MM.1S (cell line): ENCODE results near the gene SYNJ1.

Experiments
- DNase-seq: peaks from one replicate; pipeline ENCODE4 v3.0.0-alpha.2; 2015
- H2AFZ ChIP-seq: fragments of 300-600 bp; sonication (generic); 2 replicates; pipeline ENCODE4 v1.6.0; 2016; ENCODE audit warnings: antibody characterized with exemption, low read length
- H3F3A ChIP-seq: fragments of 300-600 bp; sonication (generic); 2 replicates; pipeline ENCODE4 v1.6.1; 2016; ENCODE audit warnings: mild to moderate bottlenecking, antibody characterized with exemption, low read length, moderate library complexity, mixed read lengths; ENCODE audit not compliant: insufficient read depth
- H3K27ac ChIP-seq: fragments of 300-600 bp; sonication (generic); 2 replicates; pipeline ENCODE4 v1.5.1; 2016; ENCODE audit warnings: mild to moderate bottlenecking, low read length
- H3K27me3 ChIP-seq: fragments of 300-600 bp; sonication (generic); replicated peaks from 2 replicates; pipeline ENCODE4 v1.6.0; 2016; ENCODE audit warnings: low read length; ENCODE audit not compliant: insufficient read depth
- H3K36me3 ChIP-seq: fragments of 300-600 bp; sonication (generic); replicated peaks from 2 replicates; pipeline ENCODE4 v1.6.1; 2016; ENCODE audit warnings: mild to moderate bottlenecking, low read length, mixed read lengths; ENCODE audit not compliant: insufficient read depth
- H3K4me1 ChIP-seq: fragments of 300-600 bp; sonication (generic); 2 replicates; pipeline ENCODE4 v1.6.1; 2016; ENCODE audit warnings: low read length, mixed read lengths
- H3K4me2 ChIP-seq: fragments of 300-600 bp; sonication (generic); 2 replicates; pipeline ENCODE4 v1.6.0; 2016; ENCODE audit warnings: low read depth, low read length
- H3K4me3 ChIP-seq: fragments of 300-600 bp; sonication (generic); 2 replicates; pipeline ENCODE4 v1.5.1; 2016; ENCODE audit warnings: low read length, mixed read lengths
- H3K79me2 ChIP-seq: fragments of 300-600 bp; sonication (generic); 2 replicates; pipeline ENCODE4 v1.6.1; 2016; ENCODE audit warnings: mixed run types, low read length, mixed read lengths
- H3K9ac ChIP-seq: fragments of 300-600 bp; sonication (generic); 2 replicates; pipeline ENCODE4 v1.6.1; 2016; ENCODE audit warnings: low read length, mixed read lengths
- H3K9me2 ChIP-seq: fragments of 300-600 bp; sonication (generic); replicated peaks from 2 replicates; pipeline ENCODE4 v1.6.1; 2016; ENCODE audit warnings: mild to moderate bottlenecking, low read length, mixed read lengths; ENCODE audit not compliant: insufficient read depth
- H3K9me3 ChIP-seq: fragments of 300-600 bp; sonication (generic); replicated peaks from 2 replicates; pipeline ENCODE4 v1.6.1; 2016; ENCODE audit warnings: mild to moderate bottlenecking, low read length, mixed read lengths; ENCODE audit not compliant: insufficient read depth
- H4K20me1 ChIP-seq: fragments of 300-600 bp; sonication (generic); 2 replicates; pipeline ENCODE4 v1.6.1; 2016; ENCODE audit warnings: mild to moderate bottlenecking, low read length, moderate library complexity, mixed read lengths; ENCODE audit not compliant: insufficient read depth
- CTCF ChIP-seq: fragments of 300-600 bp; sonication (generic); IDR thresholded peaks from 2 replicates; pipeline ENCODE4 v1.5.1; 2016; ENCODE audit warnings: antibody characterized with exemption, low read length, mixed read lengths
- EZH2 ChIP-seq: fragments of 300-600 bp; sonication (generic); optimal IDR thresholded peaks from 2 replicates; pipeline ENCODE3; 2017; ENCODE audit warnings: low read depth, mild to moderate bottlenecking, antibody characterized with exemption, low read length, mixed read lengths
- EZH2phosphoT487 ChIP-seq: fragments of 300-600 bp; sonication (generic); IDR thresholded peaks from 2 replicates; pipeline ENCODE4 v1.6.1; 2018; ENCODE audit warnings: antibody characterized with exemption, low read length

SYNJ1 gene

GRCh38 chr21:32728848-32729247, 1.0 kb upstream of the SYNJ1 start:
- H3K27ac ChIP-seq, result peak overlapping the region; percentile 61; the same call in 1 of the 2 replicates
- no peaks in the 10 kb centered on the region; the same call in 1 of the 2 replicates for H3K36me3 ChIP-seq
- TF ChIP-seq EZH2phosphoT487 (no peak), CTCF (no peak), EZH2 (no peak)
- peak overlapping the region; percentile 73 for H3K4me3 ChIP-seq
- H3K27me3 ChIP-seq, result no peaks in the 10 kb centered on the region
- peaks cover 33% of the 10 kb centered on the region for H3F3A ChIP-seq
- H3K9me3 ChIP-seq, result no peaks in the 10 kb centered on the region
- no peak for DNase-seq
- H3K79me2 ChIP-seq, result peaks cover 26% of the 10 kb centered on the region
- H4K20me1 ChIP-seq, result no peaks in the 10 kb centered on the region
- no peaks in the 10 kb centered on the region for H3K9me2 ChIP-seq
- H3K9ac ChIP-seq, result peak overlapping the region; percentile 64; the same call in 1 of the 2 replicates
- H2AFZ ChIP-seq, result peak overlapping the region; percentile 83
- H3K4me1 ChIP-seq, result peaks cover 10% of the 10 kb centered on the region; the same call in 1 of the 2 replicates
- peak overlapping the region; percentile 78 for H3K4me2 ChIP-seq

GRCh38 chr21:32728456-32728839, 635 bp upstream of the SYNJ1 start:
- H3K79me2 ChIP-seq, result peaks cover 26% of the 10 kb centered on the region
- peak overlapping the region; percentile 83 for H2AFZ ChIP-seq
- H3F3A ChIP-seq, result peaks cover 33% of the 10 kb centered on the region
- no peaks in the 10 kb centered on the region for H4K20me1 ChIP-seq
- no peaks in the 10 kb centered on the region; the same call in 1 of the 2 replicates for H3K36me3 ChIP-seq
- peak overlapping the region; percentile 64; the same call in 1 of the 2 replicates for H3K9ac ChIP-seq
- peak overlapping the region; percentile 73 for H3K4me3 ChIP-seq
- peak overlapping the region; percentile 61; the same call in 1 of the 2 replicates for H3K27ac ChIP-seq
- no peaks in the 10 kb centered on the region for H3K27me3 ChIP-seq
- H3K9me2 ChIP-seq, result no peaks in the 10 kb centered on the region
- H3K4me2 ChIP-seq, result peak overlapping the region; percentile 78
- H3K9me3 ChIP-seq, result no peaks in the 10 kb centered on the region
- H3K4me1 ChIP-seq, result peaks cover 10% of the 10 kb centered on the region; the same call in 1 of the 2 replicates
- DNase-seq, result peak; percentile 22
- TF ChIP-seq EZH2 (no peak), EZH2phosphoT487 (no peak), CTCF (no peak)

DNA sequence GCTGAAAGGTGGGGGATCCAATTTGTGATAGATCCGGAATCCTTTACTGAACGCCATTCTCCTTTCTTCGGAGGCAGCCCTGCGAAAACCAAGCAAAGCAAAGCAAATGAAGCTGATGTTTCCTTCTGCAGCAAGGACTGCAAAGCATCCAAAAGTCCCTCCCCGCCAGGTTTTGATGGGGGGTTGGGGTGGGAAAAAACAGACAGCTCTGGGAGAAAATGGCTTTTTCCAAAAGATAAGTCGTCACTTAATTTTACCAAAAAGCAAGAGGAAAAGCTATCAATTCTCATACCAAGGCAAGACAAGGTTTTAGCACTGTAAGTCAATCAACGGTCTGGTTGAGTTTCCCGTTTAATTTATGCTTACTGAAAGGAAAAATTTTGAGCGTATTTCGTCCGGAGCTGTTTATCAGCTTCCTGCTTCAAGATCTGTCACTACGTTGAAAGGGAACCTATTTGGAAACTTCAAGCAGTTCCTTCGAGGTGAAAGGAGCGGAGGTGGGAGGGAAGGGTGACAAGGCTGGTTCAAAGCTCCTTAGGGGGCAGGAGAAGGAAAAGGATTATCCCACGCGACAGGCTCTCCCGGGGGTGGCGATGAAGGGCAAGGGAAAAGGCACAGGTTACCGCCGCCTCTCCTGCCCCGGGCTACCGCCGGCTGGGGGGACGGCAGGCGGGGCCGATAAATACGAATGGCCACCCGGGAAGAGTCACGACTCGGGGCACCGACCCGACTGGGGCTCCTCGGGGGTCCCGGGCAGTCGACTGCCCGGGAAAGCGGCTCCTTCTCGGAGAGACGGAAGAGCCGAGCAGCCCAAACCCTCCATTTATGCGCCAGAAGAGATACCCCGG, 750 bp downstream of the SYNJ1 start:
- Histone ChIP-seq H4K20me1 (no peaks in the 10 kb centered on the region), H3K4me3 (peak overlapping the region; percentile 73), H3K79me2 (peaks cover 34% of the 10 kb centered on the region), H3K27ac (peak overlapping the region; percentile 61; the same call in 1 of the 2 replicates), H3K9me3 (no peaks in the 10 kb centered on the region), H3K4me1 (peaks cover 10% of the 10 kb centered on the region; the same call in 1 of the 2 replicates), H3K9me2 (no peaks in the 10 kb centered on the region), H3K4me2 (peak overlapping the region; percentile 72), H2AFZ (peak overlapping the region; percentile 83), H3K36me3 (no peaks in the 10 kb centered on the region; the same call in 1 of the 2 replicates), H3F3A (peaks cover 30% of the 10 kb centered on the region), H3K9ac (peak overlapping the region; percentile 64), H3K27me3 (no peaks in the 10 kb centered on the region)
- DNase-seq, result peak; percentile 35
- TF ChIP-seq CTCF (no peak), EZH2phosphoT487 (no peak), EZH2 (no peak)
